Smooth muscle cell of bladder (primary cell): ENCODE data around the gene HASPIN. TPM values are rescaled to one million over a fixed set of nuclear protein-coding genes. Genes with fewer than 3 reads are reported as not detected.

Experiments used
- total RNA-seq: library from RNA; depleted of rRNA; stranded (reverse); fragments of >200 nt; gene quantifications from 2 replicates; pipeline ENCODE4 v1.2.3, GENCODE V29; 2014

Gene HASPIN
- total RNA-seq, result 0.71 and 0.83 TPM in 2 replicates

GRCh38 chr17:3723556-3724377, at the start of gene HASPIN:
Gene HASPIN, plus strand, starts transcription at chr17:3723903. Its CDS starts 33 bp downstream, at chr17:3723936.

DNA sequence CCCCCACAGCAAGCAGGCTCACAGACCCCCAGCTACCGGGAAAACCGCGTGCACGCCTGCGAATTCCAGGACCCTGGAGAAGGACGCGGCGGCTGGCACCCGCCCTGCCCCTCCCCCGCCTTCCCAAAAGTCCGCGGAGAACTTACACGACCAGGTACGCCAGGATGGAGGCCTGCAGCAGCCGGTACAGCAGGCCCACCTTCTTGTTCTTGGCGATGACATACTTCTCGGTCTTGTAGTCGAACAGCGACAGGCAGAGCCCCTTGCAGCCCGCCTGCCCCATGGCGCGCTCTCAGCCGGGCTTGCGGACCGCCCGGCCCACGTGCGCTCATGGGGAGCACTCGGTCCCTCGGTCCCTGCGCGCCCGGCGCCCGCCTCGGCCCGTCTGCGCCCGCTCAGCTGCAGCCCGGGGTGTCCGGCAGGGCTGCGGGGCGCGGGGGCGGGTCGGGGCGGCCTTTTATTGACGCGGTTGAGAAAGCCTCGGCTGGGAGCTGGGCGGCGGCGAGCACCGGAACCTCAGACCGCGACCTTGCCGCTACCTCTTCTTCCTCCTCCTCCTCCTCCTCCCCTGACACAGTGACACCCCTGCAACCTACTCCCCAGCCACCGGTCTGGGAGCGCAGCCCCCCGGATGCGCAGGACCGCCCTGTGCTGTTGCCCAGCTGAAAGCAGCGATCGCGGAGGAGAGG, 27.8 kb upstream of the HASPIN start, which contains the start of gene P2RX5:
P2RX5 (minus strand) TSS at position 433 of the 689 bp plus-strand sequence; CDS start at position 283, 150 bp downstream.

Other genes with a start within 250 kb of the HASPIN start
- gene ASPA, start 247.9 kb upstream of the HASPIN start, total RNA-seq, result 3.6 and 7.6 TPM in 2 replicates
- gene TRPV3, start 166.1 kb upstream of the HASPIN start, total RNA-seq, result 1.4 and 4.3 TPM in 2 replicates
- gene TRPV1, start 114.5 kb upstream of the HASPIN start, total RNA-seq, result 1.3 and 2.7 TPM in 2 replicates
- 9.4 and 11.7 TPM in 2 replicates for gene SHPK, start 87.7 kb upstream of the HASPIN start, total RNA-seq
- 15.2 and 23.0 TPM in 2 replicates for gene CTNS, start 87.1 kb upstream of the HASPIN start, total RNA-seq
- gene TAX1BP3, start 55.3 kb upstream of the HASPIN start, total RNA-seq, result 124 and 168 TPM in 2 replicates
- 11.8 and 15.1 TPM in 2 replicates for gene EMC6, start 55.1 kb upstream of the HASPIN start, total RNA-seq
- gene P2RX5, start 27.7 kb upstream of the HASPIN start, total RNA-seq, result 0.71 and 1.2 TPM in 2 replicates
- 18.4 and 23.2 TPM in 2 replicates for gene ITGAE, start 77.3 kb downstream of the HASPIN start, total RNA-seq
- 19.7 and 19.9 TPM in 2 replicates for gene NCBP3, start 122.3 kb downstream of the HASPIN start, total RNA-seq
- 3.0 and 5.1 TPM in 2 replicates for gene CAMKK1, start 169.2 kb downstream of the HASPIN start, total RNA-seq
- 0.57 and 1.2 TPM in 2 replicates for gene P2RX1, start 192.6 kb downstream of the HASPIN start, total RNA-seq
- 1.9 and 2.6 TPM in 2 replicates for gene ATP2A3, start 240.5 kb downstream of the HASPIN start, total RNA-seq